GM11168 (cell line): ENCODE results near the gene LGI2.

ENCODE experiments used
- in situ Hi-C: fragments of 300-500 bp; cut with MboI; formaldehyde crosslinking; loops from one replicate; pipeline ENCODE4 v1.12.0; 2022; ENCODE audit warnings: low sequenced_read_pairs; ENCODE audit not compliant: unreplicated experiment

Gene LGI2

DNA sequence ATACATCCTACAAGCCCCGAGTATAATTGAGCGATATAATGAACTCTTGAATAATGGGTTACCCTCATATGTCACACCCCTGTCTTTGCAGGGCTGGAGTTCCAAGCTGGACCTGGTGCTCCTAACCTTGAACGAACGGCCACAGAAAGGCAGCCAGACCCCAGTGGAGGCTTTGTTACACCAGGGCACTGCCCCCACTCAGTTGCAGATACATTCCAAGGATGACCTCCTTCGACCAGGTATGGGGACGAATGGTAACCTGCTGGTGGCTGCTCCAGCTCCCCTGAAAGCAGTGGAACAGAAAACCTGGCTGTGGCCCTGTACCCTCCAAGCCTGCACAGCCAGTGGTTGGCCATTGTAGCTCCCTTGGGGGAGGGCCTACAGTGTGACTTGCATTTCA, 61.3 kb downstream of the LGI2 start:
- in situ Hi-C loops = no loop called here

GRCh38 chr4:24968992-24969391, 61.8 kb downstream of the LGI2 start:
- in situ Hi-C loops = no loop called here

GRCh38 chr4:24968278-24968677, 62.5 kb downstream of the LGI2 start:
- in situ Hi-C loops = no loop called here

DNA sequence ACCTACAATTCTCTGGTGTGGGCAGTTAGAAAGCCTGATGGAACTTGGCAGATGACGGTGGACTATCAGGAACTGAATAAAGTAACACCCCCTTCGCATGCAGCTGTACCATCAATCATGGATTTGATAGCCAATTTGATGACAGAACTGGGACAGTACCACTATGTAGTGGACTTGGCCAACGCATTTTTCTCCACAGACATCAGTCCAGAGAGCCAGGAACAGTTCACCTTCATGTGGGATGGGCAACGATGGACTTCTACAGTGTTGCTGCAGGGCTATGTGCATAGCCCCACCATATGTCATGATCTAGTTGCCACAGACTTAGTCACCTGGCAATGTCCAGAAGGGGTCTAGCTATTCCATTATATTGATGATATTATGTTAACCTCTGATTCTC, 63.4 kb downstream of the LGI2 start:
- in situ Hi-C loops = no loop called here

- in situ Hi-C loops = no loop called here
These were observed 64.7 kb downstream of the LGI2 start for GRCh38 chr4:24966076-24966475.

- in situ Hi-C loops = no loop called here
These were observed 65.1 kb downstream of the LGI2 start for GRCh38 chr4:24965627-24966026.

GRCh38 chr4:24963277-24963676, 67.5 kb downstream of the LGI2 start:
- in situ Hi-C loops = no loop called here

GRCh38 chr4:24957886-24958285, 72.9 kb downstream of the LGI2 start:
- in situ Hi-C loops = no loop called here

DNA sequence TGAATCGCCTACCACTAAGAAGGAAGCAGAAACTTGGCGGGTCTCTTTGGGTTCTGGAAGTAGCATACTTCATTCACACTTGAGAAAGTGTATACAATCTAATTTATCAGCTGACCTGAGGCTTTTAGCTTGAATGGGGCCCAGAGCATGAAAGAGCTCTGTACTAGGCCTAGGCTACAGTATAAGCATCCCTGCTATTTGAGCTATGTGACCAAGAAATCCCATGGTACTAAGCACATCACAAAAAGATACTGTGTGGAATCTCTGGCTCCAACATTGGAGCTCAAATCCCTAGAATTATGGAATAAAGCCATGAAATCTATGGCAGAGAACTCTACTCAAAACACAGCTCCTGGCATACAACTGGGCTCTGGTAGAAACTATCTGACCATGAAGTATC, 74.0 kb downstream of the LGI2 start:
- in situ Hi-C loops = no loop called here

GRCh38 chr4:24956091-24956490, 74.7 kb downstream of the LGI2 start:
- in situ Hi-C loops = no loop called here

GRCh38 chr4:24952667-24953066, 78.1 kb downstream of the LGI2 start:
- in situ Hi-C loops = no loop called here

GRCh38 chr4:24949970-24950369, 80.8 kb downstream of the LGI2 start:
- in situ Hi-C loops = no loop called here
